Measurements from ENCODE around the gene SPRR4.
"Not testable (repeated sequence)": the region's sequence is repeated elsewhere in the genome, so short reads cannot be mapped to it uniquely, and the experiment has no call there.

The SPRR4 gene

GRCh38 chr1:153011235-153011758 is 40.8 kb downstream of the SPRR4 start:
- in situ Hi-C loops (cut with HindIII; ENCODE audit: low sequenced_read_pairs): not testable (repeated sequence)

- in situ Hi-C loops (cut with HindIII; ENCODE audit: low sequenced_read_pairs): not testable (repeated sequence)
Measured at GRCh38 chr1:153021829-153022228, 51.4 kb downstream of the SPRR4 start.

Data from DLD1 (cell line).